Measurements from ENCODE around the gene NBEA.

DNA sequence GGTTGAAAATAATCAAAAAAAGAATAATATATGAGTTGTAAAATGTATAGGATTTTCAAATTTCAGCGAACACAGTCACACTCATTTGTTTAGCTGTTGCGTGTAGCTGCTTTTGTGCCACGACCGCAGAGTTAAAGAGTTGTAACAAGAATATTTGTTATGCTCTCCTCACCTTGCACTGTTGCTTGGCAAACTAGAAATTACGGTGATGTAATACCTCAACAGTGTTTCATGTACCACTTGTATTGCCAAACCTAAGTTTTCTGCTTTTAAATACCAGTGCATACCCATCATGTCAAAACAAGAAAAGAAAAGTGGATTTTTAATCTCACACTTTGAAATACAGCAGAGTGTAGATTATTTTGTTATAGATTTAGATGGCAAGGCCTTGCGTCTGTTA, 201.1 kb downstream of the NBEA start:
- TF ChIP-seq, protein P1, sequence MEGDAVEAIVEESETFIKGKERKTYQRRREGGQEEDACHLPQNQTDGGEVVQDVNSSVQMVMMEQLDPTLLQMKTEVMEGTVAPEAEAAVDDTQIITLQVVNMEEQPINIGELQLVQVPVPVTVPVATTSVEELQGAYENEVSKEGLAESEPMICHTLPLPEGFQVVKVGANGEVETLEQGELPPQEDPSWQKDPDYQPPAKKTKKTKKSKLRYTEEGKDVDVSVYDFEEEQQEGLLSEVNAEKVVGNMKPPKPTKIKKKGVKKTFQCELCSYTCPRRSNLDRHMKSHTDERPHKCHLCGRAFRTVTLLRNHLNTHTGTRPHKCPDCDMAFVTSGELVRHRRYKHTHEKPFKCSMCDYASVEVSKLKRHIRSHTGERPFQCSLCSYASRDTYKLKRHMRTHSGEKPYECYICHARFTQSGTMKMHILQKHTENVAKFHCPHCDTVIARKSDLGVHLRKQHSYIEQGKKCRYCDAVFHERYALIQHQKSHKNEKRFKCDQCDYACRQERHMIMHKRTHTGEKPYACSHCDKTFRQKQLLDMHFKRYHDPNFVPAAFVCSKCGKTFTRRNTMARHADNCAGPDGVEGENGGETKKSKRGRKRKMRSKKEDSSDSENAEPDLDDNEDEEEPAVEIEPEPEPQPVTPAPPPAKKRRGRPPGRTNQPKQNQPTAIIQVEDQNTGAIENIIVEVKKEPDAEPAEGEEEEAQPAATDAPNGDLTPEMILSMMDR (conservative IDR thresholded peaks at IDR 0.05; ENCODE audit: low read depth, low read length) = no peak
- no peak for TF ChIP-seq EZH2 (IDR thresholded peaks at IDR 0.05; ENCODE audit: low read length, unreplicated experiment)
- no peak for TF ChIP-seq EZH2phosphoT487 (IDR thresholded peaks at IDR 0.05; ENCODE audit: borderline replicate concordance, low read length)
